Measurements from ENCODE around the gene PRKG1.

PRKG1 gene

DNA sequence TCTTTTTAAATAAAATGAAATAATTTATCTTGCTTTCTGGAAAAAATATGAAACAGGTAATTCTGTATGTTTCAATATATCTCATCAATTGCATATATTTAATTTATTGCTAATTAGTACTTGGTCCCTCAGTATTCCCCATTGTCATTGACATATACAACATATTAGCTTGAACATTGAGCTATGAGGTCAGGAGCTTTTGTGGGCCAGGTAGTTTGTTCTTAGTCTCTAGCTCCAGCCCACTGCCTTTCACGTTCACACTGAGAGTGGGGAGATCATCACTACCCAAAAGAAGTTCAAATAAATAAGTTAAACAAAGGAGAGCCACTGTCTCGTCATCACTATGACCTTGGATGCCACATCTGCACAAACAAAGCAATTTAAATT is 1185.1 kb downstream of the PRKG1 start:
- DNase-seq (ENCODE audit: low spot score), result no peak

DNA sequence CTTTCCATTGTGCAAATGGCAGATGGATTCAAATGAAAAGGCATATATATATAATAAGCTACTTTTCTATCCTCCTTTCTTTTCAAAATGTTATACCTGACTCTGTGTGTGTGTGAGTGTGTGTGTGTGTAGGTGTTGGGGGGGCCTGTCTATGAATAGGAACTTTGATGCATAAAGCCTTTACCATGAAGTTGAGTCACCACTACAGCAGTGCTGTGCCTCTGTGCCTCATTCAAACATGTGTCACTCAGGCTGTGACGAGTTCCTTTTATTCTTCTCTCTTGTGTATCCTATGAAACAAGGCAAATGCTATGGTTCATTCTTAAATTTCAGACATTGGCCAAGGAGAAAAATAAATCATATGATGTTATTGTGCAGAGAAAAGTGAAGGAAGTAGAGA is 1187.1 kb downstream of the PRKG1 start:
- no peak for DNase-seq (ENCODE audit: low spot score)

GRCh38 chr10:52265131-52265926 is 1191.0 kb downstream of the PRKG1 start:
- no peak for DNase-seq (ENCODE audit: low spot score)

GRCh38 chr10:52266858-52267257 is 1192.6 kb downstream of the PRKG1 start:
- no peak for DNase-seq (ENCODE audit: low spot score)

- DNase-seq (ENCODE audit: low spot score), result no peak
Measured at GRCh38 chr10:52268790-52269189, 1194.5 kb downstream of the PRKG1 start.

DNA sequence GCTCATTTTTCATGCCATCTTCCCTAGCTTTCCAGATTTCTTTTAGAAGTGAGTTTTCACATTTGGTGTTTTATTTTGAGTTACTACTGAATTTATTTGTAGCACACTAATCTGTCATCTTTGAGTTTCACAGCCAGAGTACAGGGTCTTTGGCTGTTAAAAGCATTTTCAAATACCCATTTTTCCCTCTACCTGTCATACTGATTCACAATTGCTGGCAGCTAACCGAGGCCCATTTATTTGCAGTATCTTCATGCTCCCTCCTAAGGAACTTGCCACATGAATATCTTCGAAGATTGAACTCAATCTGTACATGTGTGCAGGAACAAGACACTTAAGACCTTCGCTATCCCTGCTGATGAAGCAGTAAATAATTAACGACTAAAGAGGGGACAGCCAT is 1194.9 kb downstream of the PRKG1 start:
- no peak for DNase-seq (ENCODE audit: low spot score)

DNA sequence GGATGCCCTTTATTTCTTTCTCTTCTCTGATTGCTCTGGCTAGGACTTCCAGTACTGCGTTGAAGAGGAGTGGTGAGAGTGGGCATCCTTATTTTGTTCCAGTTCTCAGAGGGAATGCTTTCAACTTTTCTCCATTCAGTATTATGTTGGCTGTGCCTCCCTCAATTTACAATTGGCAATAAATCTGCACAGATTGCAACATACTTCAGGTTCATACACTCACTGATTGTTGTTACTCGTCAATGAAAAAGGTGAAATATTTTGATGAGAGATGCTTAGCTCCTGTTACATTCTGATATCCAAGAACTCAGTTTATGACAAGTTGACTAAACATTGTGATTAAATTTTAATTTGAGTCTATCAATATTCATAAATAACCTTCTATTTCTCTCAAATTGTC is 1201.9 kb downstream of the PRKG1 start:
- no peak for DNase-seq (ENCODE audit: low spot score)

DNA sequence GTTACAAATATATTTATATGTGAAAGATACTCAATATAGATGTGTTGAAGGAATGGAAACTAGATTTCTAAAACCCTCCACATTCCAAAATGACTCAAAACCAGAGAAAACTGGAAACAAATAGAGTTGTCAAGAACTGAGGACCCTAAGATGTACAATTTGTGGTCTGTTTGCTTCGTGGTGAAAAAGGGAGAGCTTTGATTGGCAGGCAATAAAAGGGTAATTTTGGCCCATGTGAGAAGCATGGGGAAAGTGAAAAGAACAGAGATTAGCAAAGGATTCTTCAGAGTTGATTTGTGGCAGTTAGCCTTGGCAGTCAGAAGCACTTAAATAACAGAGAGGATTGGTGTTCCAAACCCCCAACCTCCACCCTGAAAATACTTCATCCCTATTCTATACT is 1202.7 kb downstream of the PRKG1 start:
- no peak for DNase-seq (ENCODE audit: low spot score)

DNA sequence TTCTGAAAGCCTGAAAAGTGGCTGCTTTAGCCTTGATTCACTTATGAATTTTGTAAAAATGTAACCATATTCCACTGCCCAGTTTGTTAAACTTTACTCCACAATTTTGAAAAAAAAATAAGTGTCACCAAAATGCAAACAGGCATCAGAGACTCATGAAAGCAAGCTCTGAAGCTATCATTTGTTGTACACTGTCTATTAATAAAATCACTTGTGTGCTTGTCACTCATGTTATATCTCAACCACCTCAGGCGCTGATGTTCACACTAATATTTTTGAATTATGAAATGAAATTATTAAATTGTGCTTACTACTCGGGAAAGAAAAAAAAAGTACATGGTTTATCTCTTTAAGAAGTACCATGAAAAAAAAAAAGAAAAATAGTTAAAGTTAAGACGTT is 1205.3 kb downstream of the PRKG1 start:
- no peak for DNase-seq (ENCODE audit: low spot score)

- DNase-seq (ENCODE audit: low spot score), result no peak
Measured at GRCh38 chr10:52280051-52280450, 1205.8 kb downstream of the PRKG1 start.

DNA sequence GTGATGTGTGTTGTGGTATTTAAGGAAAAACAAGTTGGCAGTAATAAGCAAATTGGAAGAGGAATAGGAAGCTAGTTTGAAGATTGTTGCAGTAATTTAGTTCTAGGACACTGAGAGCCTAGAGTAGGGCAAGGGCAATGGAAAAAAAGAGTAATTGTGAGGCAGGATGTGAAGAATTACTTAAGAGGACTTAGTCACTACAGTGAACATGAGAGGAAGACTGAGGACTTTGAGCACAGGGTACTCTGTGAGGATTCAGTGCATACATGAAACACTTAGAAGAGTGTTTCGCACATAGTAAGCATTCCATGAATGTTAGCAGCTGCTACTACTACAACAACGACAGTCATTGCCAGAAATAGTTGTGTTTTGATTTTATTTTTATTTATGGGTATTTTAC is 1208.9 kb downstream of the PRKG1 start:
- no peak for DNase-seq (ENCODE audit: low spot score)

GRCh38 chr10:52284416-52285013 is 1210.2 kb downstream of the PRKG1 start:
- DNase-seq (ENCODE audit: low spot score), result no peak

GRCh38 chr10:52287866-52288265 is 1213.6 kb downstream of the PRKG1 start:
- no peak for DNase-seq (ENCODE audit: low spot score)

DNA sequence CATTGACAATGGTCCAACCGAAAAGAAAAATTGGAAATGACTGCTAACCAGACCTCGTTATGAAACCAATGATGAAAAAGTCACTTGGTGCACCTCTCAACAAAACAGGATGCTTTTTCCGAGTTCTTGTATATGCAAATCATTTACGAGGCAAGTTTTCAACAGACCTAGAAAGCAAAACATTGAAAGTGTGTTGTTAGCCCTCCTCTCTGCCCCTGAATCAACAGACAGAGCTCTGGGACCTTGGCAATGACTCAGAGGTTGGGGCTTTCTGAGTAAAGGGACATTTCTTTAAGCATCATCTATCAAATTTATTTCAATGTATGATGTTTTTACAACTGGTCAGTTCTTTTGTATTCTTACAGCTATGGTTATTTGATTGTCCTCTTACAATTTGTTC is 1223.5 kb downstream of the PRKG1 start:
- no peak for DNase-seq (ENCODE audit: low spot score)

- DNase-seq (ENCODE audit: low spot score), result no peak
Measured at GRCh38 chr10:52300599-52301277, 1226.5 kb downstream of the PRKG1 start.

DNA sequence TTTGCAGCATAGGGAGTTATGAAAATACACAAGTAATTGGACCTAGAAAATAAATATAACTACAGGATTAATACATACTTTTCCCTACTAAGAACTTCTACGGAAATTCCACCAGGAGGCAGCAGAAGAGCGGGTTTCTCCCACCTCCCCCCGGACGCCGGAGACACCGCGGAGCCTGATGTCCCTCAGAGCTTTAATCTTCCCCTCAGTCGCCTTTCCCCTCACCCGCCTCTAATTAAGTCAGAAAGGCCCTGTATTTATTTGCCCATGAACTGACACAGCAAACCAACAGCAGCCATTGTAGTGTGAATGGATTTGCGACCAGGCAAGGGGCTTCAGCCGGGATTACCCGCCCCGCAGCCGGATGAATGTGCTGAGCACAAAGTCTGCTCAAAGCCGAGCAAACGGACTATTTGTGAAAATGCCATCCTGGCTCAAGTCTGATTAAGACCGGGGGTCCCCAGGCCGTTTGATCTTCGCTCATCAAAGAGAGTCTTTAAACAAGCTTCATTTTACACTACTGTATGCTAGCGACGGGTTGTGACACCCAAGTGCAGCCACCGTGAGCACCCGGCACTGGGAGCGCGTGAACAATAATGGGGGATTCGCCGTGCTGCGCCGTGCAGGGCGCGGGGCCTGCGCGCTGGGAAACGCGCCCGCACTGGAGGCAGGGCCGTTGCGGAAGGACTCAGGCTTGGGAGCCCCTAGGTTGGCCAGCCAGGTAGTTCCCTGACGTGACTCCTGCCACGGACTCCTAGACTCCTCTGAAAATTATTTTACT is 1234.2 kb downstream of the PRKG1 start:
- DNase-seq (ENCODE audit: low spot score), result peak; percentile 68

DNA sequence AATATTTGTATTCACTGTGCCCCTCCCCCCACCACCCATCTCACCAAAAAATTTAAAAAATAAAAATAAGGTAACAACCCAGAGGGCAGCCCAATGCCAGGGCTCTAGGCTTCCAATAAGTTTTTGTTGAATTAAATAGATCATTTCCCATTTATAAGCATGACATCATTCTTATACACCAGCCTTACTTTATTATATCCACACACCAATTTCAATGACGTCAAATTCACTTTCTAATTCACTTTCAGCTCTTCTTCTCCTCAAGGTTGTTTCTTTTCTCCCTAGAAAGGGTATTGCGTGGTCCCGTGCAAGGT is 1238.6 kb downstream of the PRKG1 start:
- no peak for DNase-seq (ENCODE audit: low spot score)

DNA sequence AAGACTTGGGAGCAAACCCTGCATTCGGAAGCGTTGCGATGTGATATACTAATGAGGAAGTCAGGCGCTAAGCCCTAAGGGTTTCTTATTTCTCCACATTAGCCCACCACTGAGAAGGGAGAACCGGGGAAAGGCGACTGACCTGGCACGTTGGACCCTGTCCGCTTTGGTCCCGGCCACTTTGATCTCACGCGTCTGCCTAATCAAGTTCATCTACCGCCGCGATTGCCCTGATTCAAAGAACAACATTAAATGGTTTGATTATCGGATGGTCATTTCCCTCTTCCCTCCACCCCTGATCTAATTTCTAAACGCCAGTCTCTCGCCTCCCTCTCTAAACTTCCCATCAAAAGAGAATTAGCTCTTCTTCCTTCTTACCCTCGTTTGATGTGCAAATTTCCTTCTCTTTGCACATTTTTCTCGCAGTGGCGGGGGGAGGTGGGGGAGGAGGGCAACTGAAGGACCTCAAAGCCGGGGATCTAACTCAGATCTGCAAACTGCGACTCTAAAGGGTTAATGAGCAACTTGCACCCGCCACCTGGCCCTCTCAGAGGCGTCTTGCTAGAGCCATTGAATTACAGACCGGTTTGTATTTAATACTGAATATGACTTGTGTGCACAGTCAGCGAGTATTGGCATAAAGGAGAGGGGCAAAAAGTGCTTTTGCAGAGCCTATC is 1239.1 kb downstream of the PRKG1 start:
- DNase-seq (ENCODE audit: low spot score), result peak; percentile 34

DNA sequence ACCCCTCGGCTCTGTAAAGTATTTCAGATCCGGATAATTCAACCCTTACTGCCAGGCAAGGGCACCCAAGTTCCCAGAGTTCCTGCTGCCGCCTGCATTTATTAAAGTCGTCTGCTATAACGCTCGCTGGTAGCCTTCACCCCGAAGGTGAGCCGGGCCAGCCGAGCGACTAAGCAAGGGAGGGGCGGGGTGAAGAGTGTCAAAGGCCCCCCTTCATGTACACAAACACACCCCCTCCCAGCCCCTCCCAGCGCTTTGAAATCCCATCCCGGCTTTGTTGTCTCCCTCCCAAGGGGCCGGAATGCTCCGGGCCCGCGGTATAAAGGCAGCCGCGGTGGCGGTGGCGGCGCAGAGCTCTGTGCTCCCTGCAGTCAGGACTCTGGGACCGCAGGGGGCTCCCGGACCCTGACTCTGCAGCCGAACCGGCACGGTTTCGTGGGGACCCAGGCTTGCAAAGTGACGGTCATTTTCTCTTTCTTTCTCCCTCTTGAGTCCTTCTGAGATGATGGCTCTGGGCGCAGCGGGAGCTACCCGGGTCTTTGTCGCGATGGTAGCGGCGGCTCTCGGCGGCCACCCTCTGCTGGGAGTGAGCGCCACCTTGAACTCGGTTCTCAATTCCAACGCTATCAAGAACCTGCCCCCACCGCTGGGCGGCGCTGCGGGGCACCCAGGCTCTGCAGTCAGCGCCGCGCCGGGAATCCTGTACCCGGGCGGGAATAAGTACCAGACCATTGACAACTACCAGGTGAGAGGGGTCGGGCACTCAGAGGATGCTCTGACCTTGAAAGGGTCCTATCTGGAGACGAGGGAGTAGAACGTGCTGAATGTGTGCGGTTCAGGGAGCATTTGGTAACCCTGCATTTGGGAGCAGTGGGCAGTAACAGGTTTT is 1239.9 kb downstream of the PRKG1 start, which contains the start of gene DKK1:
TSS of gene DKK1 (plus strand) at position 349 of the 889 bp plus-strand sequence. CDS start at position 503, 154 bp downstream.
- peak; percentile 75 for DNase-seq (ENCODE audit: low spot score)

DNA sequence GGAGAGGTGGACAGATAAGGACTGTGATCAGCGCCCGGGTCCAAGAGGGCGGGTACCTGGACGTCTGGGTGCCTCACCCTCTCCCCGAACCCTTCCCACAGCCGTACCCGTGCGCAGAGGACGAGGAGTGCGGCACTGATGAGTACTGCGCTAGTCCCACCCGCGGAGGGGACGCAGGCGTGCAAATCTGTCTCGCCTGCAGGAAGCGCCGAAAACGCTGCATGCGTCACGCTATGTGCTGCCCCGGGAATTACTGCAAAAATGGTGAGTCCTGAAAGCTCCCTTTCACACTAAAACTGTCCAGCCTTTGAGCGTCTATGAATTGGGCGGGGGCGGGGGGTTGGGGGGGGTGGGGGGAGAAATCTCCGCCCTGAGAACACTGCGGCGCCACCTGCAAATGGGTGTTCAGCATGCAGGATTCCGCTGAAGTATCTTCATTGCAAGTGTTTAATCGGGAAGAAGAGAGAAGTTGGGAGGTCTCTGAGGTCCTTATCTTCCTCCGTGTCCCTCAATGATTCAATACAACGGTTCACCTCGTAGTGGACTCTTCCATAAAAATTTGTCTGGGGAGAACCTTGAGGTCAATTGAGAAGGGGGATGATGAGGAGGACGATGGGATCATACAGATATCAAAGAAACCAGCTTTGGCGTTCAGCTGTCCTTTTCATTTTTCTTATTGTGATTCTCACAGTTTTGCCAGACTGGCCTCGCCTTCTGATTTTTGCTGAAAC is 1240.7 kb downstream of the PRKG1 start:
- DNase-seq (ENCODE audit: low spot score), result peak; percentile 16

All from kidney tubule cell (primary cell).